IMR-90 (cell line): ENCODE results near the gene PTH2. TPM values are rescaled to one million over a fixed set of nuclear protein-coding genes. Genes with fewer than 3 reads are reported as not detected.

ENCODE experiments used
- ATAC-seq: fragments of 200-7000 bp; cut with Tn5 transposase; 2 replicates; pipeline ENCODE4 v1.9.1; 2020; ENCODE audit warnings: low read depth, mild to moderate bottlenecking, moderate library complexity
- BruUV-seq: library from RNA; stranded (reverse); fragments of 400-500 nt; replicated peaks from 2 replicates; lab custom pipeline; 2021; lab: Mats Ljungman, UMichigan
- CTCF ChIA-PET: fragments of 300-600 bp; formaldehyde crosslinking; extraction: SDS; loops from one replicate; lab custom pipeline; 2021; ENCODE audit warnings: antibody characterized with exemption; lab: Yijun Ruan, JAX
- POLR2A ChIA-PET: fragments of 300-600 bp; sonication (Branson Sonifier 250); formaldehyde crosslinking; loops from one replicate; lab custom pipeline; 2022; ENCODE audit warnings: antibody characterized with exemption; ENCODE audit not compliant: unreplicated experiment; lab: Charles Lee
- DNase-seq: peaks from one replicate; pipeline ENCODE4 v3.0.0; 2013
- H2AFZ ChIP-seq: replicated peaks from 2 replicates; pipeline ENCODE3; 2013; ENCODE audit warnings: low read length, mild to moderate bottlenecking; ENCODE audit not compliant: poor library complexity
- H2AK5ac ChIP-seq: 2 replicates; pipeline ENCODE4 v1.6.1; 2013; ENCODE audit warnings: low read depth, low read length, inconsistent platforms
- H2AK9ac ChIP-seq: replicated peaks from 2 replicates; pipeline ENCODE3; 2013; ENCODE audit warnings: mild to moderate bottlenecking, low read depth, low read length, moderate library complexity; ENCODE audit not compliant: poor library complexity
- H2BK120ac ChIP-seq: 2 replicates; pipeline ENCODE4 v1.6.1; 2013; ENCODE audit warnings: low read depth, low read length, inconsistent platforms
- H2BK15ac ChIP-seq: 3 replicates; pipeline ENCODE4 v1.6.1; 2013; ENCODE audit warnings: low read depth, low read length, inconsistent platforms
- H2BK20ac ChIP-seq: 2 replicates; pipeline ENCODE4 v1.6.1; 2013; ENCODE audit warnings: low read depth, mild to moderate bottlenecking, inconsistent platforms, low read length, moderate library complexity
- H2BK5ac ChIP-seq: 2 replicates; pipeline ENCODE4 v1.6.1; 2013; ENCODE audit warnings: mild to moderate bottlenecking, low read depth, low read length, inconsistent platforms; ENCODE audit not compliant: poor library complexity, severe bottlenecking
- H3K14ac ChIP-seq: replicated peaks from 2 replicates; pipeline ENCODE4 v1.6.1; 2013; ENCODE audit warnings: low read depth, low read length, inconsistent platforms
- H3K18ac ChIP-seq: 2 replicates; pipeline ENCODE4 v1.6.1; 2013; ENCODE audit warnings: low read depth, low read length, control low read depth
- H3K23ac ChIP-seq: 2 replicates; pipeline ENCODE4 v1.6.1; 2013; ENCODE audit warnings: low read depth, low read length, inconsistent platforms
- H3K27ac ChIP-seq: 2 replicates; pipeline ENCODE4 v1.5.1; 2013; ENCODE audit warnings: mild to moderate bottlenecking, control low read depth, low read length; ENCODE audit not compliant: insufficient read depth
- H3K27me3 ChIP-seq: 2 replicates; pipeline ENCODE4 v1.6.1; 2013; ENCODE audit warnings: low read length; ENCODE audit not compliant: control insufficient read depth, insufficient read depth
- H3K36me3 ChIP-seq: 2 replicates; pipeline ENCODE4 v1.6.1; 2013; ENCODE audit warnings: low read length, mixed read lengths; ENCODE audit not compliant: control insufficient read depth, insufficient read depth
- H3K4ac ChIP-seq: 2 replicates; pipeline ENCODE4 v1.6.1; 2013; ENCODE audit warnings: low read depth, low read length, inconsistent platforms
- H3K4me1 ChIP-seq: 2 replicates; pipeline ENCODE4 v1.6.1; 2013; ENCODE audit warnings: low read length, mixed read lengths; ENCODE audit not compliant: control insufficient read depth, insufficient read depth
- H3K4me2 ChIP-seq: 2 replicates; pipeline ENCODE4 v1.6.1; 2013; ENCODE audit warnings: low read depth, mild to moderate bottlenecking, control low read depth, low read length, moderate library complexity
- H3K4me3 ChIP-seq: 2 replicates; pipeline ENCODE4 v1.5.1; 2013; ENCODE audit warnings: low read depth, mild to moderate bottlenecking, control low read depth, low read length, moderate library complexity; ENCODE audit not compliant: insufficient read depth
- H3K56ac ChIP-seq: 2 replicates; pipeline ENCODE4 v1.6.1; 2013; ENCODE audit warnings: low read length, inconsistent platforms; ENCODE audit not compliant: insufficient read depth; ENCODE audit errors: extremely low read depth
- H3K79me1 ChIP-seq, 2 experiments: 2 replicates each; pipeline ENCODE4 v1.6.1; 2013; ENCODE audit warnings: low read length in 2 of 2, inconsistent platforms in 1 of 2, low read depth in 1 of 2
- H3K9ac ChIP-seq: 2 replicates; pipeline ENCODE4 v1.6.1; 2013; ENCODE audit warnings: low read depth, low read length, control low read depth
- H3K9me1 ChIP-seq: 2 replicates; pipeline ENCODE4 v1.6.1; 2013; ENCODE audit warnings: low read length, inconsistent platforms; ENCODE audit not compliant: insufficient read depth
- H3K9me3 ChIP-seq: 2 replicates; pipeline ENCODE4 v1.6.1; 2013; ENCODE audit warnings: low read length; ENCODE audit not compliant: control insufficient read depth, insufficient read depth
- H4K20me1 ChIP-seq: 2 replicates; pipeline ENCODE4 v1.6.1; 2013; ENCODE audit warnings: low read length, inconsistent platforms; ENCODE audit not compliant: insufficient read depth
- H4K5ac ChIP-seq: 2 replicates; pipeline ENCODE4 v1.6.1; 2013; ENCODE audit warnings: mild to moderate bottlenecking, low read depth, low read length, control low read depth
- H4K8ac ChIP-seq, 2 experiments: 2 replicates each; pipeline ENCODE4 v1.6.1; 2013; ENCODE audit warnings: low read depth in 2 of 2, low read length in 2 of 2, control low read depth in 1 of 2, inconsistent platforms in 1 of 2
- H4K91ac ChIP-seq: 2 replicates; pipeline ENCODE4 v1.6.1; 2013; ENCODE audit warnings: low read depth, low read length, inconsistent platforms; ENCODE audit not compliant: insufficient read depth
- BHLHE40 ChIP-seq: fragments of 150-350 bp; IDR thresholded peaks from 2 replicates; pipeline ENCODE4 v1.6.1; 2016; ENCODE audit warnings: mild to moderate bottlenecking, low read depth, low read length
- CEBPB ChIP-seq: IDR thresholded peaks from 2 replicates; pipeline ENCODE4 v1.6.1; 2012; ENCODE audit warnings: low read depth, low read length, improper control_type of control experiment
- CHD1 ChIP-seq: IDR thresholded peaks from 2 replicates; pipeline ENCODE4 v1.6.1; 2012; ENCODE audit warnings: low read depth, low read length, improper control_type of control experiment
- CTCF ChIP-seq: conservative IDR thresholded peaks from 2 replicates; pipeline ENCODE4 v1.5.1; 2012; ENCODE audit warnings: mild to moderate bottlenecking, low read depth, low read length, improper control_type of control experiment
- MAFK ChIP-seq: IDR thresholded peaks from 2 replicates; pipeline ENCODE4 v1.6.1; 2012; ENCODE audit warnings: low read depth, low read length, improper control_type of control experiment
- MAZ ChIP-seq: IDR thresholded peaks from 2 replicates; pipeline ENCODE4 v1.6.1; 2012; ENCODE audit warnings: low read depth, mild to moderate bottlenecking, low read length, improper control_type of control experiment, moderate library complexity, borderline replicate concordance
- MXI1 ChIP-seq: IDR thresholded peaks from 2 replicates; pipeline ENCODE4 v1.6.1; 2012; ENCODE audit warnings: low read depth, mild to moderate bottlenecking, low read length, moderate library complexity, borderline replicate concordance
- NFE2L2 ChIP-seq: fragments of 150-350 bp; IDR thresholded peaks from 2 replicates; pipeline ENCODE4 v1.6.1; 2016; ENCODE audit warnings: low read depth, mild to moderate bottlenecking, low read length
- POLR2A ChIP-seq: IDR thresholded peaks from 2 replicates; pipeline ENCODE4 v1.6.1; 2012; ENCODE audit warnings: mild to moderate bottlenecking, low read depth, low read length
- RAD21 ChIP-seq: IDR thresholded peaks from 2 replicates; pipeline ENCODE4 v1.6.1; 2012; ENCODE audit warnings: low read length, improper control_type of control experiment
- RCOR1 ChIP-seq: IDR thresholded peaks from 2 replicates; pipeline ENCODE4 v1.6.1; 2012; ENCODE audit warnings: mild to moderate bottlenecking, low read length, improper control_type of control experiment; ENCODE audit not compliant: insufficient replicate concordance
- RFX5 ChIP-seq: IDR thresholded peaks from 2 replicates; pipeline ENCODE4 v1.8.0; 2012; ENCODE audit warnings: low read depth, mild to moderate bottlenecking, low read length, moderate library complexity
- USF2 ChIP-seq: fragments of 150-350 bp; IDR thresholded peaks from 2 replicates; pipeline ENCODE4 v1.6.1; 2017; ENCODE audit warnings: mild to moderate bottlenecking, antibody characterized with exemption, low read length, low read depth
- WGBS, 2 experiments: methylation state at CpG; one replicate each; pipeline versions ENCODE4 v1.1.5 to v1.1.7; 2013; ENCODE audit warnings: missing lambda C conversion rate in 2 of 2; ENCODE audit not compliant: insufficient read length in 1 of 2; ENCODE audit errors: extremely low coverage in 2 of 2; 5-methylcytosine and 5-hydroxymethylcytosine counted together
- dilution Hi-C: fragments of 300-500 bp; cut with HindIII; formaldehyde crosslinking; loops from one replicate; pipeline ENCODE4 v1.14.3; 2018; ENCODE audit warnings: low sequenced_read_pairs; ENCODE audit not compliant: unreplicated experiment
- in situ Hi-C: fragments of 300-500 bp; cut with MboI; formaldehyde crosslinking; loops from 3 replicates; pipeline ENCODE4 v1.14.3; 2019; ENCODE audit warnings: low sequenced_read_pairs, inconsistent platforms, mixed read lengths
- intact Hi-C: fragments of 100-400 bp; cut with micrococcal nuclease; formaldehyde crosslinking; loops from 2 replicates; pipeline ENCODE4 v1.10.0; 2022
- polyA plus RNA-seq, 3 experiments: library from polyadenylated mRNA; depleted of rRNA; stranded (reverse); fragments of >200 nt; gene quantifications; 2 replicates each; pipeline ENCODE4 v1.2.3, GENCODE V29; 2012; ENCODE audit warnings: low replicate concordance in 1 of 3
- total RNA-seq: library from RNA; depleted of rRNA; stranded (reverse); fragments of >200 nt; gene quantifications from 2 replicates; pipeline ENCODE4 v1.2.3, GENCODE V29; 2012

The PTH2 gene
- total and polyA plus RNA-seq, 2 of the 4 experiments (the other 2 are of a cell fraction) = not detected

GRCh38 chr19:49378512-49378911, 44.7 kb downstream of the PTH2 start:
- H2BK20ac ChIP-seq = no peak overlapping the region
- H3K4ac ChIP-seq = no peak overlapping the region
- H2BK5ac ChIP-seq = no peak overlapping the region
- H2BK120ac ChIP-seq = no peak overlapping the region
- TF ChIP-seq MAZ = no peak
- no peak for TF ChIP-seq USF2
- TF ChIP-seq MXI1 = no peak
- TF ChIP-seq CTCF = no peak
- no peak for TF ChIP-seq CHD1
- TF ChIP-seq CEBPB = no peak
- no peak for TF ChIP-seq NFE2L2
- no peak for TF ChIP-seq MAFK
- TF ChIP-seq RCOR1 = no peak
- TF ChIP-seq POLR2A = no peak
- no peak for TF ChIP-seq RFX5
- TF ChIP-seq RAD21 = no peak
- TF ChIP-seq BHLHE40 = no peak
- no peak overlapping the region for H2BK15ac ChIP-seq
- no CpG with 5 or more reads among the region's 3 CpGs for WGBS, 2 experiments
- ChIA-PET POLR2A (no interaction called here), CTCF (no interaction called here)
- no peak overlapping the region for H3K4me2 ChIP-seq
- H2AK5ac ChIP-seq = no peak overlapping the region
- peaks cover 6% of the 10 kb centered on the region for H3K9me3 ChIP-seq
- no peaks in the 10 kb centered on the region for H3K79me1 ChIP-seq
- H3K9ac ChIP-seq = no peak overlapping the region
- H3K23ac ChIP-seq = no peak overlapping the region
- dilution Hi-C loops = no loop called here
- H4K8ac ChIP-seq = no peak overlapping the region
- in situ Hi-C loops = no loop called here
- ATAC-seq (no peak), DNase-seq (no peak)
- no peaks in the 10 kb centered on the region for H3K36me3 ChIP-seq
- H3K27me3 ChIP-seq = peaks cover 23% of the 10 kb centered on the region
- no peak overlapping the region for H3K56ac ChIP-seq
- no peak overlapping the region for H3K18ac ChIP-seq
- no peak overlapping the region for H3K4me3 ChIP-seq
- H3K27ac ChIP-seq = no peak overlapping the region
- H3K9me1 ChIP-seq = no peaks in the 10 kb centered on the region
- H4K5ac ChIP-seq = no peak overlapping the region
- H3K14ac ChIP-seq = no peak overlapping the region
- BruUV-seq = no TSS peak
- no peak overlapping the region for H2AFZ ChIP-seq
- no peak overlapping the region for H2AK9ac ChIP-seq
- intact Hi-C loops = no loop called here
- no peaks in the 10 kb centered on the region for H3K4me1 ChIP-seq
- H4K20me1 ChIP-seq = no peaks in the 10 kb centered on the region
- H4K91ac ChIP-seq = no peak overlapping the region
